ENCODE measurements around the gene MRAS.

GRCh38 chr3:138334608-138335007, 13.8 kb upstream of the MRAS start:
- no peak for TF ChIP-seq CREB1 (IDR thresholded peaks at IDR 0.05; ENCODE audit: low read depth)
- TF ChIP-seq EP300 (IDR thresholded peaks at IDR 0.05; ENCODE audit: borderline replicate concordance) = no peak
- TF ChIP-seq, protein P1, sequence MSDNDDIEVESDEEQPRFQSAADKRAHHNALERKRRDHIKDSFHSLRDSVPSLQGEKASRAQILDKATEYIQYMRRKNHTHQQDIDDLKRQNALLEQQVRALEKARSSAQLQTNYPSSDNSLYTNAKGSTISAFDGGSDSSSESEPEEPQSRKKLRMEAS (IDR thresholded peaks at IDR 0.05) = no peak
- no peak for TF ChIP-seq RAD21 (IDR thresholded peaks at IDR 0.05; ENCODE audit: low read depth)
- no peak for TF ChIP-seq YY1 (IDR thresholded peaks at IDR 0.05; ENCODE audit: low read depth)
- TF ChIP-seq, protein P2, sequence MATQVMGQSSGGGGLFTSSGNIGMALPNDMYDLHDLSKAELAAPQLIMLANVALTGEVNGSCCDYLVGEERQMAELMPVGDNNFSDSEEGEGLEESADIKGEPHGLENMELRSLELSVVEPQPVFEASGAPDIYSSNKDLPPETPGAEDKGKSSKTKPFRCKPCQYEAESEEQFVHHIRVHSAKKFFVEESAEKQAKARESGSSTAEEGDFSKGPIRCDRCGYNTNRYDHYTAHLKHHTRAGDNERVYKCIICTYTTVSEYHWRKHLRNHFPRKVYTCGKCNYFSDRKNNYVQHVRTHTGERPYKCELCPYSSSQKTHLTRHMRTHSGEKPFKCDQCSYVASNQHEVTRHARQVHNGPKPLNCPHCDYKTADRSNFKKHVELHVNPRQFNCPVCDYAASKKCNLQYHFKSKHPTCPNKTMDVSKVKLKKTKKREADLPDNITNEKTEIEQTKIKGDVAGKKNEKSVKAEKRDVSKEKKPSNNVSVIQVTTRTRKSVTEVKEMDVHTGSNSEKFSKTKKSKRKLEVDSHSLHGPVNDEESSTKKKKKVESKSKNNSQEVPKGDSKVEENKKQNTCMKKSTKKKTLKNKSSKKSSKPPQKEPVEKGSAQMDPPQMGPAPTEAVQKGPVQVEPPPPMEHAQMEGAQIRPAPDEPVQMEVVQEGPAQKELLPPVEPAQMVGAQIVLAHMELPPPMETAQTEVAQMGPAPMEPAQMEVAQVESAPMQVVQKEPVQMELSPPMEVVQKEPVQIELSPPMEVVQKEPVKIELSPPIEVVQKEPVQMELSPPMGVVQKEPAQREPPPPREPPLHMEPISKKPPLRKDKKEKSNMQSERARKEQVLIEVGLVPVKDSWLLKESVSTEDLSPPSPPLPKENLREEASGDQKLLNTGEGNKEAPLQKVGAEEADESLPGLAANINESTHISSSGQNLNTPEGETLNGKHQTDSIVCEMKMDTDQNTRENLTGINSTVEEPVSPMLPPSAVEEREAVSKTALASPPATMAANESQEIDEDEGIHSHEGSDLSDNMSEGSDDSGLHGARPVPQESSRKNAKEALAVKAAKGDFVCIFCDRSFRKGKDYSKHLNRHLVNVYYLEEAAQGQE (IDR thresholded peaks at IDR 0.05; ENCODE audit: low read depth) = no peak
- TF ChIP-seq TCF12 (IDR thresholded peaks at IDR 0.05; ENCODE audit: low read depth) = no peak
- TF ChIP-seq CEBPB (IDR thresholded peaks at IDR 0.05) = no peak
